Muscle of leg (tissue), 11 donors: ENCODE data around the gene MFNG. TPM values are rescaled to one million over a fixed set of nuclear protein-coding genes. Genes with fewer than 3 reads are reported as not detected.

ENCODE experiments used
- DNase-seq: peaks from one replicate; pipeline ENCODE4 v3.0.0; 2013
- H3K27ac ChIP-seq: one replicate; pipeline ENCODE4 v1.5.1; 2013; ENCODE audit warnings: mild to moderate bottlenecking, low read length, control low read depth
- H3K27me3 ChIP-seq: one replicate; pipeline ENCODE4 v1.6.1; 2013; ENCODE audit warnings: low read length; ENCODE audit not compliant: control insufficient read depth, insufficient read depth
- H3K36me3 ChIP-seq: one replicate; pipeline ENCODE4 v1.6.1; 2013; ENCODE audit warnings: low read length; ENCODE audit not compliant: control insufficient read depth, insufficient read depth
- H3K4me1 ChIP-seq: one replicate; pipeline ENCODE4 v1.6.1; 2013; ENCODE audit warnings: low read length; ENCODE audit not compliant: control insufficient read depth, insufficient read depth
- H3K4me3 ChIP-seq: one replicate; pipeline ENCODE4 v1.5.1; 2013; ENCODE audit warnings: low read length, control low read depth
- H3K9me3 ChIP-seq: replicated peaks from 2 replicates; pipeline ENCODE4 v1.6.1; 2013; ENCODE audit warnings: low read depth, low read length; ENCODE audit not compliant: control insufficient read depth
- WGBS: methylation state at CpG from one replicate; pipeline ENCODE4 v1.1.5; 2013; ENCODE audit warnings: missing lambda C conversion rate; ENCODE audit not compliant: insufficient coverage; 5-methylcytosine and 5-hydroxymethylcytosine counted together
- polyA plus RNA-seq, 8 donors: library from polyadenylated mRNA; unstranded; fragments of 120-200 nt; gene quantifications; one replicate each; pipeline versions ENCODE4 v1.2.1 to v1.2.3, GENCODE V29; 2013; ENCODE audit warnings: inconsistent platforms in 1 of 8, low replicate concordance in 1 of 8; ENCODE audit not compliant: insufficient read length in 8 of 8, insufficient read depth in 1 of 8
- total RNA-seq: library from RNA; stranded (reverse); fragments of 120-200 nt; gene quantifications from one replicate; pipeline ENCODE4 v1.2.4, GENCODE V29; 2013

Gene MFNG
- total and polyA plus RNA-seq, 9 donors: 5.0 to 10.0 (median 6.2) TPM

GRCh38 chr22:37462436-37462835 is 23.7 kb downstream of the MFNG start:
- Histone ChIP-seq H3K4me1 (peaks cover 6% of the 10 kb centered on the region), H3K27me3 (peaks cover 6% of the 10 kb centered on the region), H3K27ac (no peak overlapping the region), H3K9me3 (no peaks in the 10 kb centered on the region), H3K4me3 (no peak overlapping the region), H3K36me3 (no peaks in the 10 kb centered on the region)
- 63% methylated on average over 4 of the region's 5 CpGs for WGBS
- no peak for DNase-seq

GRCh38 chr22:37461961-37462360 is 24.2 kb downstream of the MFNG start:
- Histone ChIP-seq H3K36me3 (no peaks in the 10 kb centered on the region), H3K4me1 (peaks cover 6% of the 10 kb centered on the region), H3K4me3 (no peak overlapping the region), H3K27ac (no peak overlapping the region), H3K27me3 (peaks cover 9% of the 10 kb centered on the region), H3K9me3 (no peaks in the 10 kb centered on the region)
- DNase-seq: no peak
- 17% methylated on average over 3 of the region's 6 CpGs for WGBS

- Histone ChIP-seq H3K36me3 (no peaks in the 10 kb centered on the region), H3K4me3 (no peak overlapping the region), H3K27ac (no peak overlapping the region), H3K27me3 (peaks cover 21% of the 10 kb centered on the region), H3K9me3 (no peaks in the 10 kb centered on the region), H3K4me1 (peaks cover 6% of the 10 kb centered on the region)
- no peak for DNase-seq
- WGBS: no CpG with 5 or more reads among the region's 3 CpGs
These were observed 25.5 kb downstream of the MFNG start for GRCh38 chr22:37460684-37461083.

GRCh38 chr22:37459206-37459605 is 27.0 kb downstream of the MFNG start:
- Histone ChIP-seq H3K36me3 (no peaks in the 10 kb centered on the region), H3K27ac (no peak overlapping the region), H3K4me1 (peaks cover 3% of the 10 kb centered on the region), H3K4me3 (no peak overlapping the region), H3K9me3 (no peaks in the 10 kb centered on the region), H3K27me3 (peaks cover 34% of the 10 kb centered on the region)
- no peak for DNase-seq
- WGBS: 71% methylated on average over 4 of the region's 9 CpGs

- H3K4me3 ChIP-seq: no peak overlapping the region
- WGBS: no CpG with 5 or more reads among the region's 4 CpGs
- DNase-seq: peak; percentile 42
- peaks cover 39% of the 10 kb centered on the region for H3K27me3 ChIP-seq
- H3K4me1 ChIP-seq: no peaks in the 10 kb centered on the region
- H3K9me3 ChIP-seq: no peaks in the 10 kb centered on the region
- no peaks in the 10 kb centered on the region for H3K36me3 ChIP-seq
- H3K27ac ChIP-seq: no peak overlapping the region
These were observed 28.9 kb downstream of the MFNG start for GRCh38 chr22:37457093-37457893.

GRCh38 chr22:37456346-37456745 is 29.8 kb downstream of the MFNG start:
- Histone ChIP-seq H3K27me3 (peaks cover 39% of the 10 kb centered on the region), H3K36me3 (no peaks in the 10 kb centered on the region), H3K4me3 (no peak overlapping the region), H3K27ac (no peak overlapping the region), H3K4me1 (no peaks in the 10 kb centered on the region), H3K9me3 (peaks cover 1% of the 10 kb centered on the region)
- 53% methylated on average over 17 of the region's 17 CpGs for WGBS
- DNase-seq: no peak

- H3K27me3 ChIP-seq: peaks cover 39% of the 10 kb centered on the region
- 57% methylated on average over 2 of the region's 14 CpGs for WGBS
- DNase-seq: no peak
These were observed 30.3 kb downstream of the MFNG start for GRCh38 chr22:37455896-37456295.

GRCh38 chr22:37454857-37455686 is 31.1 kb downstream of the MFNG start:
- 47% methylated on average over 10 of the region's 21 CpGs for WGBS
- no peaks in the 10 kb centered on the region for H3K4me1 ChIP-seq
- H3K4me3 ChIP-seq: no peak overlapping the region
- no peak for DNase-seq
- peaks cover 41% of the 10 kb centered on the region for H3K27me3 ChIP-seq
- peaks cover 2% of the 10 kb centered on the region for H3K9me3 ChIP-seq
- no peaks in the 10 kb centered on the region for H3K36me3 ChIP-seq
- H3K27ac ChIP-seq: no peak overlapping the region

More at GRCh38 chr22:37455896-37456295, 30.3 kb downstream of the MFNG start:
- Histone ChIP-seq H3K9me3 (peaks cover 2% of the 10 kb centered on the region), H3K4me3 (no peak overlapping the region), H3K27ac (no peak overlapping the region), H3K36me3 (no peaks in the 10 kb centered on the region), H3K4me1 (no peaks in the 10 kb centered on the region)

GRCh38 chr22:37453696-37454095 is 32.5 kb downstream of the MFNG start:
- Histone ChIP-seq H3K4me1 (no peaks in the 10 kb centered on the region), H3K27me3 (peaks cover 51% of the 10 kb centered on the region), H3K27ac (no peak overlapping the region), H3K4me3 (no peak overlapping the region), H3K36me3 (no peaks in the 10 kb centered on the region), H3K9me3 (peaks cover 2% of the 10 kb centered on the region)
- DNase-seq: no peak
- WGBS: 68% methylated on average over 6 of the region's 7 CpGs

- H3K4me1 ChIP-seq: no peaks in the 10 kb centered on the region
- H3K27me3 ChIP-seq: peaks cover 44% of the 10 kb centered on the region
- DNase-seq: no peak
- H3K36me3 ChIP-seq: no peaks in the 10 kb centered on the region
- no peak overlapping the region for H3K27ac ChIP-seq
- no peak overlapping the region for H3K4me3 ChIP-seq
- peaks cover 2% of the 10 kb centered on the region for H3K9me3 ChIP-seq
- WGBS: no CpG with 5 or more reads among the region's 1 CpG
These were observed 35.0 kb downstream of the MFNG start for GRCh38 chr22:37451218-37451617.
